MCF 10A (cell line): ENCODE measurements around the gene PMCH. TPM values are rescaled to one million over a fixed set of nuclear protein-coding genes. Genes with fewer than 3 reads are reported as not detected.

Experiments
- BruUV-seq: library from RNA; stranded (reverse); fragments of 400-500 nt; replicated peaks from 2 replicates; lab custom pipeline; 2021; lab: Mats Ljungman, UMichigan
- CTCF ChIA-PET: fragments of 300-600 bp; sonication (Branson Sonifier 250); formaldehyde crosslinking; extraction: SDS; loops from one replicate; lab custom pipeline; 2021; ENCODE audit warnings: antibody characterized with exemption, inconsistent platforms; lab: Yijun Ruan, JAX
- POLR2A ChIA-PET: fragments of 300-600, 350-650 bp; sonication (Branson Sonifier 250); formaldehyde crosslinking; extraction: SDS; loops from one replicate; lab custom pipeline; 2020; ENCODE audit warnings: antibody characterized with exemption, inconsistent platforms; lab: Yijun Ruan, JAX
- DNase-seq: peaks from one replicate; pipeline ENCODE4 v3.0.0-alpha.2; 2018; ENCODE audit not compliant: unreplicated experiment
- H3K27ac Mint-ChIP-seq: one replicate; pipeline ENCODE4 v1.8.0; 2022; ENCODE audit warnings: mild to moderate bottlenecking, low read depth, mixed read lengths; ENCODE audit not compliant: unreplicated experiment
- H3K27me3 Mint-ChIP-seq: one replicate; pipeline ENCODE4 v1.8.0; 2022; ENCODE audit warnings: mixed read lengths; ENCODE audit not compliant: insufficient read depth, unreplicated experiment
- H3K36me3 Mint-ChIP-seq: one replicate; pipeline ENCODE4 v1.8.0; 2022; ENCODE audit warnings: mild to moderate bottlenecking, moderate library complexity, mixed read lengths; ENCODE audit not compliant: insufficient read depth, unreplicated experiment
- H3K4me1 Mint-ChIP-seq: one replicate; pipeline ENCODE4 v1.8.0; 2022; ENCODE audit warnings: mixed read lengths; ENCODE audit not compliant: insufficient read depth, unreplicated experiment
- H3K4me3 Mint-ChIP-seq: one replicate; pipeline ENCODE4 v1.8.0; 2022; ENCODE audit warnings: mild to moderate bottlenecking, moderate library complexity, mixed read lengths; ENCODE audit not compliant: unreplicated experiment
- H3K9me3 Mint-ChIP-seq: one replicate; pipeline ENCODE4 v1.8.0; 2022; ENCODE audit warnings: mixed read lengths; ENCODE audit not compliant: unreplicated experiment
- intact Hi-C: fragments of 100-400 bp; cut with micrococcal nuclease; formaldehyde crosslinking; loops from 2 replicates; pipeline ENCODE4 v1.14.1; 2022
- total RNA-seq: library from RNA; stranded (reverse); gene quantifications from 2 replicates; pipeline ENCODE4 v1.2.3, GENCODE V29; 2022
- TF ChIP-seq, protein P1 (sequence below): fragments of 200-600 bp; IDR thresholded peaks from one replicate; pipeline ENCODE4 v1.8.0; 2022; ENCODE audit warnings: antibody characterized with exemption, mild to moderate bottlenecking; ENCODE audit not compliant: unreplicated experiment

The PMCH gene
- total RNA-seq, 1 experiment from 2014 or later = not detected

- H3K27me3 Mint-ChIP-seq = no peaks in the 10 kb centered on the region
- no peak overlapping the region for H3K4me3 Mint-ChIP-seq
- no peaks in the 10 kb centered on the region for H3K36me3 Mint-ChIP-seq
- ChIA-PET CTCF (interaction anchor here (0.6 kb wide), 1 partner anchor 302 kb away, joined by 3 read pairs; no protein-coding TSS in a partner anchor), POLR2A (no interaction called here)
- no peak for DNase-seq
- intact Hi-C loops = no loop called here
- H3K9me3 Mint-ChIP-seq = no peaks in the 10 kb centered on the region
- H3K4me1 Mint-ChIP-seq = no peaks in the 10 kb centered on the region
- no peak overlapping the region for H3K27ac Mint-ChIP-seq
- TF ChIP-seq, protein P1, sequence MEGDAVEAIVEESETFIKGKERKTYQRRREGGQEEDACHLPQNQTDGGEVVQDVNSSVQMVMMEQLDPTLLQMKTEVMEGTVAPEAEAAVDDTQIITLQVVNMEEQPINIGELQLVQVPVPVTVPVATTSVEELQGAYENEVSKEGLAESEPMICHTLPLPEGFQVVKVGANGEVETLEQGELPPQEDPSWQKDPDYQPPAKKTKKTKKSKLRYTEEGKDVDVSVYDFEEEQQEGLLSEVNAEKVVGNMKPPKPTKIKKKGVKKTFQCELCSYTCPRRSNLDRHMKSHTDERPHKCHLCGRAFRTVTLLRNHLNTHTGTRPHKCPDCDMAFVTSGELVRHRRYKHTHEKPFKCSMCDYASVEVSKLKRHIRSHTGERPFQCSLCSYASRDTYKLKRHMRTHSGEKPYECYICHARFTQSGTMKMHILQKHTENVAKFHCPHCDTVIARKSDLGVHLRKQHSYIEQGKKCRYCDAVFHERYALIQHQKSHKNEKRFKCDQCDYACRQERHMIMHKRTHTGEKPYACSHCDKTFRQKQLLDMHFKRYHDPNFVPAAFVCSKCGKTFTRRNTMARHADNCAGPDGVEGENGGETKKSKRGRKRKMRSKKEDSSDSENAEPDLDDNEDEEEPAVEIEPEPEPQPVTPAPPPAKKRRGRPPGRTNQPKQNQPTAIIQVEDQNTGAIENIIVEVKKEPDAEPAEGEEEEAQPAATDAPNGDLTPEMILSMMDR = no peak
- BruUV-seq = no TSS peak
These were observed 15.0 kb downstream of the PMCH start for GRCh38 chr12:102182635-102183034.

DNA sequence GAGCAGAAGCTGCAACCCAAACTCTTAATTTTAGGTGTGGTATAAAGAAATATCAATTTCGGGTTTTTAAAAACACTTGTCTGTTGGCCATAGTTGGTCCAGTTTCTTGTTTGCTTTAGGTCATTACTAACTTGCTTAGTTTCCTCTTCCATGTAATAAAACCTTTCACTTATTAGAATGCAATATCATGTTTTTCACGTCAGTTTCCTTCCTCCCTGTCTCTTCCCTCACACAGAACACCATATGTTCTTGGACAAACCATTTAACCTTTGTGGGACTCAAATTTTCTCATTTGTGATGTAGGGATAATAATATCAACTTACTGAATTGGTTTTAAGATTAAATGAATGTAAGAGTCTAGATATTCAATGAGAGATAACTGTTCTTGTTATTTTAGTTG lies 22.9 kb downstream of the PMCH start:
- Mint-ChIP-seq H3K36me3 (no peaks in the 10 kb centered on the region), H3K4me3 (no peak overlapping the region), H3K9me3 (no peaks in the 10 kb centered on the region), H3K27ac (no peak overlapping the region), H3K4me1 (no peaks in the 10 kb centered on the region), H3K27me3 (no peaks in the 10 kb centered on the region)
- ChIA-PET CTCF (interaction anchor here (0.6 to 2.0 kb wide), 4 partner anchors 36 to 636 kb away, joined by 3 to 9 read pairs (median 6); no protein-coding TSS in a partner anchor), POLR2A (no interaction called here)
- no peak for DNase-seq
- TF ChIP-seq, protein P1 = no peak
- no TSS peak for BruUV-seq
- intact Hi-C loops = no loop called here

GRCh38 chr12:102174117-102174516 lies 23.5 kb downstream of the PMCH start:
- Mint-ChIP-seq H3K27ac (no peak overlapping the region), H3K9me3 (no peaks in the 10 kb centered on the region), H3K4me3 (no peak overlapping the region), H3K4me1 (no peaks in the 10 kb centered on the region), H3K27me3 (no peaks in the 10 kb centered on the region), H3K36me3 (no peaks in the 10 kb centered on the region)
- no peak for DNase-seq
- ChIA-PET POLR2A (no interaction called here), CTCF (interaction anchor here (0.7 to 2.0 kb wide), 4 partner anchors 94 to 637 kb away, joined by 3 to 9 read pairs (median 6); no protein-coding TSS in a partner anchor)
- TF ChIP-seq, protein P1 = no peak
- no TSS peak for BruUV-seq
- intact Hi-C loops = no loop called here

DNA sequence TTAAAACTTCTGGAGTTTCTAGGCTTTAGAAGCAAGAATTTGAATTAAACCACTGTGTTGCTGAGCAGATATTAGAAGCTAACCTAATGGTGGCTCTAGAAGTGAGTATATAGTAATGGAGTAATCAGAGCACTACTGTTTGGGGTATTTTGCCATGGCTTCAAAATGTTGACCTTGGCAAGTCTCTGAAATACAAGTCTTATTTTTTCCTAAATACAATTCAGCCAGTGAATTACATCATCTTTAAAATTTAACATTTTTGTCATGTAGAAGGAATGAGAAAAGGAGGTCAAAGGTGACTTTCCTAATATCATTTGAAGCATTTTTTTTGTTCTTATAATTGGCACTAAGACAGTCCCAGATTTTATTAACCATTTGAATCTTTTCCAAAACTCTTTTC lies 25.2 kb downstream of the PMCH start:
- Mint-ChIP-seq H3K27ac (peak overlapping the region; percentile 65), H3K4me1 (no peaks in the 10 kb centered on the region)
- DNase-seq = peak; percentile 17

More for the DNA sequence above, 25.2 kb downstream of the PMCH start:
- ChIA-PET CTCF (interaction anchor here (0.6 to 6.0 kb wide), 6 partner anchors 106 to 568 kb away, joined by 3 to 85 read pairs (median 4); no protein-coding TSS in a partner anchor), POLR2A (no interaction called here)
- no peaks in the 10 kb centered on the region for H3K36me3 Mint-ChIP-seq
- no peak overlapping the region for H3K4me3 Mint-ChIP-seq
- TF ChIP-seq, protein P1 = no peak
- no peaks in the 10 kb centered on the region for H3K9me3 Mint-ChIP-seq
- BruUV-seq = no TSS peak
- intact Hi-C loops = no loop called here
- H3K27me3 Mint-ChIP-seq = no peaks in the 10 kb centered on the region
